Epithelial cell of proximal tubule (primary cell): ENCODE data around the gene MEIS1. TPM values are rescaled to one million over a fixed set of nuclear protein-coding genes. Genes with fewer than 3 reads are reported as not detected.

Experiments
- DNase-seq: peaks from one replicate; pipeline ENCODE4 v3.0.0-alpha.2; 2011; ENCODE audit warnings: low read depth
- H3K4me3 ChIP-seq: 2 replicates; pipeline ENCODE4 v1.5.1; 2011; ENCODE audit warnings: low read depth, mild to moderate bottlenecking, low read length
- total RNA-seq: library from RNA; depleted of rRNA; stranded (reverse); fragments of >200 nt; gene quantifications from 2 replicates; pipeline ENCODE4 v1.2.3, GENCODE V29; 2015
- TF ChIP-seq, protein P1 (sequence below): conservative IDR thresholded peaks from 2 replicates; pipeline ENCODE4 v1.5.1; 2012; ENCODE audit warnings: low read depth, mild to moderate bottlenecking, low read length

MEIS1 gene
- total RNA-seq, 1 donor from 2014 or later: 0.23 TPM

DNA sequence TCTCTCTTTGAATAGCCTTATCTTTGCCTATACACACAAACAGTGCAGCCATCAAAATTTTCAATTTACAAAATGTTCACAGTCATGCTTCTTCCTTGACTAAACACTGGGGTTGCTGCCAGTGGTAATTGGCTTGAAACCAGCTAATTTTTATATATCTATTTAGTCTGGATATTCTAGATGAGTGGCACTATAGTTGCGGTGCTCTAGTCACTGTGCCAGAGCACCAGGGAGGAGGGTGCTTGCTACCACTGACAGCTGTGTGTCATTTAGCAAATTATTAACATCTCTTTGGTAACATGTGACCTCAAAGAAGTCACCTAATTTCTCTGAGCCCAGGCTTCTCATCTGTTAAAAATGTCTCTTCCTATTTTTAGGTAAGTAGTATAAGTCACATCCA, 130.4 kb downstream of the MEIS1 start:
- H3K4me3 ChIP-seq: no peak overlapping the region
- TF ChIP-seq, protein P1, sequence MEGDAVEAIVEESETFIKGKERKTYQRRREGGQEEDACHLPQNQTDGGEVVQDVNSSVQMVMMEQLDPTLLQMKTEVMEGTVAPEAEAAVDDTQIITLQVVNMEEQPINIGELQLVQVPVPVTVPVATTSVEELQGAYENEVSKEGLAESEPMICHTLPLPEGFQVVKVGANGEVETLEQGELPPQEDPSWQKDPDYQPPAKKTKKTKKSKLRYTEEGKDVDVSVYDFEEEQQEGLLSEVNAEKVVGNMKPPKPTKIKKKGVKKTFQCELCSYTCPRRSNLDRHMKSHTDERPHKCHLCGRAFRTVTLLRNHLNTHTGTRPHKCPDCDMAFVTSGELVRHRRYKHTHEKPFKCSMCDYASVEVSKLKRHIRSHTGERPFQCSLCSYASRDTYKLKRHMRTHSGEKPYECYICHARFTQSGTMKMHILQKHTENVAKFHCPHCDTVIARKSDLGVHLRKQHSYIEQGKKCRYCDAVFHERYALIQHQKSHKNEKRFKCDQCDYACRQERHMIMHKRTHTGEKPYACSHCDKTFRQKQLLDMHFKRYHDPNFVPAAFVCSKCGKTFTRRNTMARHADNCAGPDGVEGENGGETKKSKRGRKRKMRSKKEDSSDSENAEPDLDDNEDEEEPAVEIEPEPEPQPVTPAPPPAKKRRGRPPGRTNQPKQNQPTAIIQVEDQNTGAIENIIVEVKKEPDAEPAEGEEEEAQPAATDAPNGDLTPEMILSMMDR: no peak
- DNase-seq: no peak

DNA sequence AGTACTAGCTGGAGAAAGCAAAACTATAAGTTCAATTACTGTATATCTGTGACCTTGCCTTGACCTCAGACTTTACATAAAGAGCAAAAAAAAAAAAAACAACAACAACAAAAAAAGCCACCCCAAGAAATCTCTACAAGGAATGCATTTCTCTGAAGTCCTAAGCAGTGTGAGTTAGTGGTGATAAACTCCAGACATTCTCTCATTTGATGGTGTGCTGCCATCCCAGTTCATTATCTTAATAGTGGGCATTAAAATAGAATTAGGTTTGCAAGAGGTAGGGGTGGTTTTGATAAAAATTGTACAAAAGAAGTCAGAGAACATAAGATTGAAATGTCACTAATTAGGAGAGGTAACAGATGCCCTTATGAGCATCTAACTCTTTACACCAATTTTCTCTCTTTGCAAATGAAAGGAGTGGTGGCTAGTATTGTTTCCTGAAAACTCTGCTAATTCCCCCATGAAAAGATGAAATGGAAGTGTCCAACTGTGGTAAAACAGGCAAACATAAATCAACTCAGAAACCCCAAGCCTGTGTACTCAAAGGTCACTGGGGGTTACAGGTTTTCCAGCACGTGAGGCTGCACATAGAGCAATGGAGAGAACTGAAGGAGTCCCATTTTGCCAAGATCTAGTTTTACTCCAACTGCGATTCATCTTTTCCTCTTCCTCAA, 131.9 kb downstream of the MEIS1 start:
- TF ChIP-seq, protein P1: no peak
- H3K4me3 ChIP-seq: no peak overlapping the region
- no peak for DNase-seq

DNA sequence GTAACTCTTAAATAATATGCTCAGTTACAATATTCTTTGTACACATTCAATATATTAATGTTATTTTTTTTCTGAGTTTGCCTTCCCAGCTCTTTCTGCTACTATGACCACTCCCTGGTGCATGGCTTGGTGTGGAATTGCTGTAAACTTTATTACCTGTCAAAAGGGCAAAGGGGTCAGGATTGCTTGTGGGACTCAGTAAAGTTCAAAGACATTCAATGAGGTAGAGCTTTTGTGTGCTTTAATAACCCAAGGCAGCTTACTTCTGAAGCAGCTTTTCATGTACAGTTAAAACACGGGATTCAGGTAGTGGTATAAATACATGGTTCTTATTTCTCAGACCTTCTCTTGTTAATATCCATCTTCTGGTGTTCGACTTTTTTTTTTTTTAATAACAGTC, 132.8 kb downstream of the MEIS1 start:
- TF ChIP-seq, protein P1: no peak
- no peak for DNase-seq
- H3K4me3 ChIP-seq: no peak overlapping the region

DNA sequence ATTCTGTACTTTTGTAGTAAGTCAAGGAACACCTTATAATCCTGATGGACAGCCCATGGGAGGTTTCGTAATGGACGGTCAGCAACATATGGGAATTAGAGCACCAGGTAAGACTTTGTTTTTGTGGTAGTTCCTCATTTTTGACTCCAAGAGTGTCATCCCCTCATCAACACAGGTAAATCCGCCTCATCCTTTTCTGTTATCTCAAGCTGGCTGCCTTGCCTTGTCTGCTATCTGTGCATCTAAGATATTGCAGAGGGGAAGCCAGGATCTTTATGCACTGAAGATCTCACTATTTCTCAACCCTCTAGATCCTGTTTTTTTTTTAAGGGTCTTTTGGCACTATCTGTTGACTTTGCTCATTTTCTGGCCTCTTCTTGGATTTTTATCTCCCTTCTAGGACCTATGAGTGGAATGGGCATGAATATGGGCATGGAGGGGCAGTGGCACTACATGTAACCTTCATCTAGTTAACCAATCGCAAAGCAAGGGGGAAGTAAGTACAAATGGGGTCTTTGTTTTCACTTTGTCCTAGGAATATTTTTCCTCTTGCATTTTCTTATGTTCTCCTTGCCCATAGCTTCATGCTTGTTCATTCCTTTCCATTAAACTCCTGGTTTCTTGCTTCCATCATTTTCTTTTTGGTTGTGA, 133.8 kb downstream of the MEIS1 start:
- DNase-seq: no peak
- H3K4me3 ChIP-seq: no peak overlapping the region
- TF ChIP-seq, protein P1: no peak

DNA sequence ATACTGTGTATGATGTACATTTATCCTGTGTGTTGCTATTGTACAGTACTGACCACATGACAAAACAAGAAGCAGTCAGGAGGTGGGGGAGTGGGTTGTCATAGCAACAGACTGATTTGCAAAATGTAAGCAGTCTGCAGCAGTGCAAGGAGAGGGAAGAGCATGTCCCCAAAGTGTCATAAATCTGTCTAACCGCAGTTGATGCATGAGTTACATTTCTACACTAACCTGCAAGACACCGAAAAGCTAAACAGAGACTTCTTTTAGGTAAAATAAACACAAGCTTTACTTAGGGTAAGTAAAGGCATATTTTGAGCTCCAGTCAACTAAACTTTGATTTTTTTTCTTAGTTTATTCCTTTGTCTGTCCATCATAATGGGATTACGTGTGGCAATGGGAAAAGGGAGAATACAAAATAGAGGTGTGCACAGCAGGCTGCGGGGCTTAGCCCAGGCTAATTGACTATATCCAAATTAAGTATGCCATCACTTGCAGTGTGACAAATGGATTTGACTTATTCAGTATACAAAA, 134.5 kb downstream of the MEIS1 start:
- H3K4me3 ChIP-seq: no peak overlapping the region
- DNase-seq: no peak
- TF ChIP-seq, protein P1: no peak

DNA sequence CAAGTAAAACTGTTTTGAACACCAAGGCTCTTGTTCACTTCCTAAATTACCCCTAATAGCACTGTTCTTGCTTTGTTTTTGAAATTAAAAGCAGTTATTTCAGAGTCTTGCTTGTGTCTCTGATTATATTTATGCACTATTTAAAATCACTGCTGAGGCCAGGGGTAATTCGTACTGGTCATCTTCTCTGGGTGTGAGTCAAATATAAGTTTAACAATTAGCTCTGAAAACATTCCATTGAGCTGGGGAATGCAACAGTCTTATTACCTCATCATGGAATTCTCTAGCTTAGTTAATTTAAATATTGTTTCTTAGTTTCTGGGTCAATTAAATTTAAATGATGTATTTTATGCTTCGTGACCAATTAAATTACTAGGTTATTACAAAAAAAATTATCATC, 135.0 kb downstream of the MEIS1 start:
- TF ChIP-seq, protein P1: no peak
- DNase-seq: peak; percentile 61
- H3K4me3 ChIP-seq: no peak overlapping the region
